EH (cell line): Measurements from ENCODE around the gene CCDC92.

Source experiments
- DNase-seq: peaks from one replicate; pipeline ENCODE4 v3.0.0-alpha.2; 2015; ENCODE audit warnings: low read depth

CCDC92 gene

DNA sequence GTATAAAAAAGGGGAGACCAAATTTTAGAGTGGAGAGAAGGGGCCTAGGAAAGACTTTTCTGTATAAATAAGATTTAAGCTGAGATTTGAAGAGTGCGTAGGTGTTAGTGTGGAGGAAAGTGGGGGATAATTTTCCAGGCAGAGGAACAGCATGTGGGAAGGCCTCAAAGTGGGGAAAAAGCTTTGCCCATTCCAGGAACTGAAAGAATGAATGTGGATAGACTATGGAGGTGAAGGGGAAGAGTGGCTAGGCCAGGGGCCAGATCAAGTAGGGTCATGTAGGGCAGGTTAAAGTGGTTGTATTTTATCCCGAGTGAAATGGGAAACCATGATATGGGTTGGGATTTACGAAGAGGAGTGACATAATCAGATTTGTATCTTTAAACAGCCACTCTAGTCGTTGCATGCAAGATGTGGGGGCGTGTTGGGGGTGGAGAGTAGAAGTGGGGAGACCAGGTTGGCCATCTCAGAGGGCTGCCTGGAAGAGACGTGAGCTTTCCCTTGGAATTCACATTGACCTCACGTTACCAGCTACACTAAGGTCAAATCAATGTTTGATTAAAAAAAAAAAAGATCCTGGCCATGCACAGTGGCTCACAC lies 3.7 kb upstream of the CCDC92 start:
- DNase-seq: no peak

DNA sequence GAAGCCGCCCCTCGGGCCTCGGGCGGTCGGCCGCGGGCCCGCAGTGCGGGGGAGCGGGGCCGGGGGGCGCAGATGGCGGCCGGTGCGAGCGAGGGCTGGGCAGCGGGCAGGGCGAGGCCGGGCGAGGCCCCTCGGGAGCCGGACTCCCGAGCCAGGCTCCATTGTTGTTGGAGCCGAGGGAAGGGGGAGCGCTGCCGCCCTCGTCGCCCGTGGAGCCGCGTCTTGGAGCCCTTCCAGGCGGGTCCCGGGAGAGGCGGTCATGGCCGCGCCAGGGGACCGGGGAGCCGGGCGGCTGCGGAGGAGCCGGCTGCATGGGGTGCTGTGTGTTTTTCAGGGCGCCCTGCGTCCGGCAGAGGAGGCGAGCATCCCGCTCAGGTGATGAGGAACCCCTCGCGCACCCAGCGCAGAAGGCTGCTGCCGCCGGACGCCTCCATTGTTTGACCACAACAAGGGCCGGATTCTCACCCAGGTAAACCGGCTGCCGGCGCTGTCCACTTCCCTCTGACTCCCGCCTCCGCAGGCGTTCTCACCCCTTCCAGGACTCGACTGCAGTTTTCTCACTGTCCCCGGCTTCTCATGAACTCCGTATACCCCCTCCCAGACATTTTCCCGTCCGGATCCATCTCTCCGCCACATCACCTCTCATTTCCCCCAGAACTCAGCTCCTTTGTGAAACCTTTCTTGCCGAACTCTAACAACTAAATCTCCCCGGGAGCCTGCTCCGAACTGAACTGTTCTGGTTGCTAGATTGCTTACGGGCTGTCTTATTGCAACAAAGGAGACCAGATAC lies 1.1 kb upstream of the CCDC92 start:
- peak; percentile 44 for DNase-seq

DNA sequence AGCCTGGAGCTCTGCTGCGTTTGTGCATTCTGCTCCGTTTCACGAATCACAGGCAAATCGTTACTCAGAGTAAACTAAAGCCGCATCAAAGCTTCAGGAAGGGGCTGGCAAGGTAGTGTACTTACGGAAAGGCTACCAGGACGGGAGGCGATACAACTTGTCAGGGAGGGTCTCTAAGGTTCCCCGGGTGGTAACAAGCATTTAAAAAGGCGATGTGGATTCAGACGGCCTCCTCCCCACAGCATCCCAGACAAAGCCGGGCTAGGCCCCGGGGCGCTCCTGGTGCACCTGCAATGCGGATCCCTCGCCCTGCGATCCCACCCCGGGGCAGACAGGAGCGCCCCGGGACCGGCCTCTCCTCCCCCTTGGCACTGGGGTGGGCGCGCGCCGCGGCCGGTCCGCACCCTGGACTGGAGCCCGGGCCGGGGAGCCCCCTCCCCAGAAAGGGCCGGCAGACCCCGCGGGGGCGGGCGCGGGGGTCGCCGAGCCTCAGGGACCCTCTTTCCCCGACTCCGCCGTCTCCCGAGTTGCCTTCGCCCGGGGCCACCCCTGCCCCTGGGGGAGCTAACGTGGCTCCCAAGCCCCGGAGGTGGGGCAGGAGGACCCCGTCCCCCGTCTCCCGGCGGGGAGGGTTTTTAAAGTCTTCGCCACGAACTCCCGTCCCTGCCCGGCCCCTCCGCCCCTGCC lies 718 bp downstream of the CCDC92 start:
- peak; percentile 53 for DNase-seq

DNA sequence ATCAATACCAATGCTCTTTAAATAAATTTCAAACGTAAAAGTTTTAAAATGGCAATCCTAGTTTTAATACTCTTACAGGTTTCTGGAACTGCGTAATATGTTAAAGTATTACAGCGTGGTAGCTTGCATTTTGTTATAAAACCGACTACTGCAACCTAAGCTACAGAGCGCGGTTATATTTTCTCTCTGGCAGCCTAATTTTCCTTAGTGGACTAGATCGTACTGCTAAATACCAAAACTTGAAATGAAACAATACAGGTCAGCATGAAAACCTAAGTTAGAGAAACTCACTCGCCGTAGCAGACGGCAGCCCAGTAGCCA lies 1.2 kb downstream of the CCDC92 start:
- no peak for DNase-seq

DNA sequence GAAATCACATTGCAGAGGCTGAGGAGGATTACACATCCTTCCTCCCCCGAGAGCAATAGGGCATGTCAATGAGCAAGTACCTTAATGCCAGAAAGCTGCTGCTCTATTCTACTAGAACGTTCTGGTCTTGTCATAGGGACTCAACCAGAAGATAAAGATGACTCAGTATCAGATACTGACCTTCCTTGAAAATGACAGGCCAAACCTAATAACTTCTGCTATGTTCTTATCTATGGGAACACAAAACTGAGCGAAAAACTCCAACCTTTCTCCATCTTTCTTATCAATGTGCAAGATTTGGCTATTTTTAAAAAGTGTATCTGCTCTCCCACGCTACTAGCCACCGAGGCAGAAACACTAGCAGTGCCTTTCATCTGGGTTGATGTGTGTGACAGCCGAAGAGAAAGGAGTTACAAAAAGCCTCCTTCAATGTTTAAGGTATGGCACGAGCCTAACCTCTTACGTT lies 5.5 kb downstream of the CCDC92 start:
- no peak for DNase-seq

DNA sequence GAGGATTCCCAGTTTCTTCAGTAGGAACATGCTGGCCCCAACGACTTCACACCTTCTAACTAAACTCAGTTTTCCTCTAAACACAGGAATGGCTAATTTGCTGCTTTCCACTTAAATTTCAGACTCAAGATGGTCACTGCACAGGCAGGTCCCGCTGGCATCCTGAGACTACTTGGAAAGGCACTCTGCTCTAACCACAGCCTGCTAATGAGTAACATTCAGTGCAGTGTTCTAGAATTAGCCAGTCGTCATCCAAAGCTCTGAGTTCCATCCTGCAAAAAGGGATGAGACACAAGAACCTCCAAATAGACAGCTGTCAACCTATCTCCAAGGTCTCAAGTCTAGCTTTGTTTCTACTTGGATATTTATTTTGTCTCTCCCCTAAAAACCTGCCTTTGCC lies 6.0 kb downstream of the CCDC92 start:
- DNase-seq: peak; percentile 86

DNA sequence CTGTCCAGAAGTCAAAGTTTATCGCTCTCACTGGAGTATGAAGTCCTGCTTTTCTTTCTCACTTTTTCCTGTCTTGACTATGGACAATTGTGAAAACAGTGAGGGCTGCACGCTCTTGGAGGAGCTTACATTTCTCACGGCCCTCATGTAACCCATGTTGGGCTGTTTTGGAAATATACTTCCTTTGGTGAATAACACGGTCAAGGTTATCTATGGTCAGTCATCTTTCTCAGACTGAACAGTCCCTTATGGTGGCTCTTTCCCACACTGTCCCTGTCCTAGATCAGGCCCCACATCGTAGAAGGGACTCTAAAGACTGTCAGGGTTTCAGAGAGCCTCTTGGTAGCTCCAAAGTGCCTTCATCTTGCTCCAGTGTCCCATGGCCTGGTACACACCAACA lies 7.2 kb downstream of the CCDC92 start:
- DNase-seq: no peak

DNA sequence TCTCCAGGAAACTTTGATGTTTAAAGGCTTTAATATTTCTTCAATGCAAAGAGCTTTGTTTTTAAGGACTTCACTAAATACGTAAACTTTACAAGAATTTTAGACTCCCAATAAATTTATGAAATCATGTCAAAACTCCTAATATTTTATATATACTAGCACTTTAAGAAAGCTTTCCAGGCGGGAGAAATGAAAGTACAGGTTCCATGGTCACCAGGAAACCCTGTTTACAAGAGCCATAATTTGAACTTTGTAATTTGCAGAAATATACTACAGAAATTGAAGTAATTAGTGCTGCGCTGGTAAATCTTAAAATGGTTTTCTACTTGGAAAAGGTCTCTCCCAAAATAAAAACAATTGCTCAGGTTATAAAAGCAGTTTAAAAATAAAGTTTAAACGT lies 8.8 kb downstream of the CCDC92 start:
- no peak for DNase-seq

DNA sequence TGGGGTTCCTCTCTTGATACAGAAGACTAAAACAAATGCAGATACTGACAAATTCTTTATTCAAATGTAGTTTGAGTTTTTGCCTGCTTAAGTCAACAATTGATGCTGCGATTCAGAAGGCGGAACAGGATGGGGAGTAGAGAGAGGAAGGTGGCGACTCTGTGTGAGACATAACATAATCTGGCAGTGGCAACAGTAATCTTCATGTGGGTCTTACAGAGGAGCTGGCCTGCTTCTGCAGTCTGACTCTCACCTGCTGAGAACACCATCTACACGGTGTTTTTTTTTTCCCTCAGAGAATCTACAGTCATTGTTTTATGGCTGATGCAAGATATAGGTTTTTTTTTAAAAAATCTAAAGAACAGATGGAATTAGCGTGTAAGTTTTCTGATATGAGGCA lies 10.1 kb downstream of the CCDC92 start:
- no peak for DNase-seq

DNA sequence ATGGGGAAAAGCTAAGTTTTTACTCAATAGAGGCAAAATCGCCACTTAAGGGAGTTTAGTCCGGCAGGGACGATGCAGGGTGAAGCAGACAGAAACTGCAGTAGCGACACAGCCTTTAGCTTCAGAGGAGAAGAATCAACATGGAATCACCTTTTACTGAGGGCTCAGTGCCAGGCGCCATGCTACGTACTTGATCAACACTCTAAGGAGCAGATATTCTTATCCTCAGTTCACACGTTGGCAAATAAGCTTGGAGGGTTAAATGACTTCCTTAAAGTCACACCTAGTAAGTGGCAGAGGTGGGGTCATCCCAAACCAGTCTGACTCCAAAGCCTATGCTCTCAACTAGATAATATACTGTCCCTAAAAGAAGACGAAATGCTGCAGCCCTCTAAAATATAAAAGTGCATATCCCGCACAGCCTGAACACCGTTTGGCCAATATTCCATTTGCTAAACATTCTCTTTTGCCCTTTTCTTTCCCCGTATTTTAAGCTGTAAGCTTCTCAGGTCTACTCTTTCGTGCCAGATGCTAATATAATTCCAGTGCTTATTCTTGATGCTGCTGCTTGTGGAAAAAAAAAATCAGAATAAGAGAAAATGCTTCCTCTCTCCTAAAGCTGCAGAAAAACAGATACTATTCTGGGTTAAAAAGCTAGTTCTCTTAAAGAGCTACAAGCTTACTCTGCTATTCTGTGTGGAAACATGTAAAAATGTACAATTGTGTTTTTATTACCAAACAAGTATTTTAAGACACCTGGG lies 10.9 kb downstream of the CCDC92 start:
- DNase-seq: no peak

DNA sequence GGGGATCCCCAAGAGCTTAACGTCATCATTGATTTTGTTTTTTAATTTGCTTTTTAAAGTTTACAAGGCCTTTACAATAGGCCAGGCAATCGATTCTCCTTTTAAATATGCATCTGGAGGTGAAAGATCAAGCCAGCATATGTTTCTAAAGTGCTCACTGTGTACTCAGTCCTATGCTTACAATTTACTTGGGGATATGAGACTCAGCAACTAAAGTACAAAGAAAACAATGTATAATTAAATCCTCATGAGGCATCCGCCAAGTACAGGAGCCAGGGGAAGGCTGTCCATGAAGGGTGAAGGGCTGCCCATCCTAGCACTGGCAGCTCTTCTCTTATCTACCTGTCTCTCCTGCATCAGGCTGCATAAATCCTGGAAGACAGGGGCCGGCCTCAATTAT lies 11.8 kb downstream of the CCDC92 start:
- no peak for DNase-seq

DNA sequence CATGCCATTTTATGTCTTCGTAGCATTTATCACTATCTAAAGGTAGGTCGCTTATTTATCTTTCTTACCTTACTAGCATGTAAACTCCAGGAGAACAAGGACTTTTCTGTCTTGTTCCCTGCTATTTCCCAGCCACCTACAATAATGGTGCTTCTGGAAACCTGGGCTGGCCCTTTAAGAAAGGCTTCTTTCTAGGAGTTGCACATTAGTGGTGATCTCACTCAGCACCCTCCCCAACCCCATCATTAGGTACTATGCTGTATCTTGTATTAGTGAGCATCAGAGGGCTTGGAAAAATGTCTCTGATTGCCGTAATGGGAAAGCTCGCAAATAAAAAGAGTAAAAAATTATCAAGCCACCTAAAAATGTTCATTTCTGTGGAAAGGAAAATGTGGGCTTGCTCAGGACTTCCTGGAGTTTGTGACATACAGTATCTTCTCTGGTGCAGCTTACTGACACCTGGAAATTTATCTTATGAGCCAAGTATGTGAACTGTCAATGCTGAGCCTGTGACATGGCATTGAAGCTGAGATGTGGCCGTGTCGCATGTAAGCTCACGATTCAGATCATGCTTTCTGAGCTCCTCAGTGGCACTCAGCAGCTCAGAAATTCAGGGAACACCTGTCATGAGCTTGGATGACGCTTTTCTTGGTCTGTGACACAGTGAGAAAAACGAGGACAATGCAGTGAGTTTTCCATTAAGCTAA lies 12.4 kb downstream of the CCDC92 start:
- no peak for DNase-seq

DNA sequence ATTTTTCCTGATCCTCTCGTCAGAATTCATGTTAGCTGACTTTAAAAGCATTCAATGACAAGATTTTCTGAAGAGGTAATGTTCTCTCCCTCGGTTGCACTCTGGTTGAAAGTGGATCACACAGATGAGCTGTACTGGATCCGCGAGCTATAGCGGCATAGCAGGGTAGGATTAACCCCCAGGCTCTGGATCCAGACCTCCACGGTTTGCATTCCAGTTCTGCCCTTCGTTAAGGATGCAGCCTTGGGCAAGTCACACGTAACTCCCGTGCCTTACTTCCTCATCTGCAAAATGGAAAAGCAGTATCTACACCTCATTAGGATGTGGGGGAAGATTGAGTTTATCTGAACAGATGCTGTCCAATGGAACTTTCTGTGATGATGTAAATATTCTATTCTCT lies 13.8 kb downstream of the CCDC92 start:
- no peak for DNase-seq

DNA sequence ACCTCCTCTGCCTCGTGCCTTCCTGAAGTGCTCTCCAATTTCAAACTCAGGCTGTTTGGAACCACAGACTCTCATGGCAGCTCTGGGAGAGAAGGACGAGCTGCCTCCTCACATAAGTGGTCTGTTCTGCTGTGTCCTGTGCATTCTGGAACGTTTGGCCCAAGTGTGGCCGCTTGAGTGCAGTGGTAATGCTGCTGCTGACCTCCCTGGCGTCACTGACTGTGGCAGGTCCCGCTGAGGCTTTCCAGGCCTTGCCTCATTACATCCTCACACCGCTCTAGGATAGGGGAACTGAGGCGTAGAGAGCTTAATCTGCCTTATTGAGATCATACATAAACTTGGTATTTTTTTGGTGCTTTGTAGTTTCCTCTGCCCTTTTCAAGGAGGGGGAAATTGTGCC lies 14.2 kb downstream of the CCDC92 start:
- DNase-seq: no peak

DNA sequence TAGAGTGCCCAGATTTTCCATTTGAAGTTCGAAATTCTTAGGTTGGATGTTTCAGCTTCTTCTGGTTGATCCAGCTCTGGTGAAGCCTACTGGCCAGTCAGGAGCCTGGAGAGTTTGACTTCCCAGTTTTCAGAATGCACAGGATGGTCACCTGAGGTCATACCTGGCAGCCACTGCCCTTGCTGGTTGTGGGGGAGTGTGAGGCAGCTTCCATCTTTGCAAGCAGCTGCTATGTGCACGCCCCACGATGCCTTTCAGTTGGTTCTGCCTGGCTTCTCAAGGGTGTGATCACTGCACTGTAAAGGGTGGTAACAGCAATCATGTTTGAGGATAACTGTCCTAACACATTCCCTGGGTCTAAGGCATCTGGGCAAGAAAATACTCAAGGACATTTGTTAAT lies 15.4 kb downstream of the CCDC92 start:
- DNase-seq: no peak

DNA sequence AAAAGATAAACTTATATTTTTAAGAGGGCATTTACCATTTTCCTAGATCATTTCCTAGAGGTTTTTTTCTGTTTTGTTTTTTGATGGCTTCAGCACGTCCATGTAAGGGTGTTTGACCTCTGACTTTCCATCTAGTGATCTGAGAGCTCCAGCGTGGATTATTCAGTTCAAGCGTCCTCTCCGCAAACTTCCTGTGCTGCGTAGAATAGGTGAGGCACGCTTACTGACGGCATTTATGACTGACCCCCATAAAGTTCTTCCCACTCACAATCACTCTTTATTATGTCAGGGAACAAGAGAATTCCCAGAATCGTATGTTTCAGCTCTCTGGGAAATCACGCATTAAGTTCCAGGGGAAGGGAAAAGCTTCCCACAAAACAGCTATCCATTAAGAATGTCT lies 16.4 kb downstream of the CCDC92 start:
- no peak for DNase-seq

DNA sequence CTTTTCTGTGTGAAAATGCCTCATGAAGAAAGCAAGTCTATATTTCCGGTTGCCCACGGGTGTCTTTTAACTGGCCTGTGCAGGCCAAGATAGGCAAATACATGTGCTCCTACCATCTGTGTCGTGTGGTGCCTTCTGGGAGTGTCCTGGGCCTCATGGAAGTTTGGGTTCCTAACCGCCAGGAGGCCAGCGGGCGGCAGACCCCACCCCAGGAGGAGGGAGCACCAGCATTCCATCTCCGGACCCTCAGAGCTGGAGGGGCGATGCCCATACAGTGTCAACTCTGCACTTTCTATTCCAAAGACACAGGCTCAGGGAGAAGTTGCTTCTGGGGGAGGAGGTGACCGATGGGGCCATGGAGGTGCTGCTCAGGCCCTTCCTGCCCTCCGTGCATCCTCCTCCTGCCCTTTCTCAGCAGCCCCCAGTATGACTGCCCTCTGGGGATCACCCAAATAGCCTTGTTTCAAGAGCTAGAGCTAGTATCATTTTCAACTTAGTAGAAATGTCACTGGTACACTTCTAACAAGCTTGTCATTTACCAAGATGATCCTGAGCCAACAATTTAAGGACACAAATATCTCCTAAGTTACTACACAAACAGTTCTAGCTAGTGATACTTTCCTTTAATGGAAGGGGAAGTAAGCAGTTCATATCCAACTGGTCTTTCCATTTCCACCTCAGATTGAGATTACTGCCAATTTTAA lies 17.8 kb downstream of the CCDC92 start:
- no peak for DNase-seq

DNA sequence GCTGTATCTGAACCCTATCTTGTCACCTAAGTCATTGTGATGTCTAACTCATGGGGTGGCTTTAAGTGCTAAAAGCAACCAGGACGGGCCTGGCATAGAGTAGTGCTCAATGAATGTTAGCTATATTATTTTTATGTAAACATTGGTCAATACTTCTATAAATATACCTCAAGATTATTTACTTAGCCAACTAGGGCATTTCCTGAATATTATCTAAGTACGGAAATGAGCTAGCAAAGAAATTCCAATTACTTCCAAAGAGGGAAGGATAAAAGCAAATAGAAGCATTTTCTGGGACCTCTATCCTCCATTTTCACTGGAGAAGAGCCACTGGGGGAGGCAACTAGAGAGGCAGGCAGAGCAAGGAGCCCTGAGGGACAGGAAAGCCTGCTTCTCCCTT lies 20.6 kb downstream of the CCDC92 start:
- DNase-seq: peak; percentile 75

DNA sequence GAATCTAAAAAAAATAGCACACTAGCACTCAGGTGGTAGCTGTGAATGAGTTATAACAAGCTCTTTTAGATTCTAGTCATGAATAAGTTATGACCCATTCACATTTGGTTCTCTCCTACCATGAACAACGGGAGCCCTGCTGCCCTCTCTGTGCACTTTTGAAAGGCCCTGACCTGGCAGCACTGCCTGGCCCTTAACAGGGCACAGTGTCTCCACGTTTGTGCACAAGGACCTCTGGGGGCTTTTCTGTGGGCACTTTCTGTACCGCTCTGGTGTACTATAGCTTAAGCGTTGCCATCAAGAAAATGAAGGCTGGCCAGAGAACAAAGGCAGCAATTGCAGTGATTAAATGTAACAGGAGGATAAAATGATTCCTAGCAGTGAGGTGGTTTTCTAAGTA lies 21.2 kb downstream of the CCDC92 start:
- DNase-seq: no peak

DNA sequence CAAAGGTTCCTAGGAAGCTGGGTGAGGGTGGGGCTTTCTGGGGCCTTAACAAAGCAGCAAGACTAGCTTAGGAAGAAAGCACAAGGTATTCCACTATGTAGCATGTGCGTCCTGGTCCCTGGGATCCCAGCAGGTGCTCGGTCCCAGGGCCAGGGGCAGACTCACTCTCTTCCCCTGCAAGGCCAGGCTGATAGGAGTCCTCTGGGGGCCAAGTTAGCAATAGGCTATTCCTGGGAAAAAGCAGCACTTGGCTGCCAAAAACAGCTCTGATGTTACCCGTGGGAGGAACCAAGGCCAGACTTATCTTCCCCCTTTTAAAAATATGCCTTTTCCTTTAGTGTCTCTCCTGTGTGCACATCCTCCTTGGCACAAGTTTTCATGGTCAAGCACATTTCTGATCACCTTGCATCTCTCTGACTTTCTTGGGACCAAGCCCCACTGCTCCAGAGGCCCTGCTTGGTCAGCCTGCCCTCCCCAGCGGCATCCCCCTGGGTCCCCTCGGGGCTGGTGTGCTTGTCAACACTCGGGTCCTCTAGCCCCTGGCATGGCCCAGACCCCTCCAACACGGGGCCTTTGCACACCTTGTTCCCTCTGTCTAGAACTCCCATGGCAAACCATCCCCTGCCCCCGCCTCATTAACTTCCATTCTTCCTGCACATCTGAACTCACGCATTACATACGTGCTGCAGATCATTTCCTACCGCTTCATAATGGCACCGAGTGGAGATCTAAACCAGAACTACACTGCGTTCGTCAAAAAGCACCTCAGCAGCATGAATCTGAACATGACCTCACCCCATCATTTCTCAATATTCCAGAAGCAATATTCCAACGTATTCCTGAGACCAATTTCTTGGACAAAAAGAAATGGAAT lies 21.9 kb downstream of the CCDC92 start:
- DNase-seq: no peak
